ENCODE measurements around the gene CTNNA3. TPM values are rescaled to one million over a fixed set of nuclear protein-coding genes. Genes with fewer than 3 reads are reported as not detected.
"Not testable (repeated sequence)": the region's sequence is repeated elsewhere in the genome, so short reads cannot be mapped to it uniquely, and the experiment has no call there.

The CTNNA3 gene
- total RNA-seq, 2 donors from 2014 or later, result 1.6 TPM; not detected in 1

DNA sequence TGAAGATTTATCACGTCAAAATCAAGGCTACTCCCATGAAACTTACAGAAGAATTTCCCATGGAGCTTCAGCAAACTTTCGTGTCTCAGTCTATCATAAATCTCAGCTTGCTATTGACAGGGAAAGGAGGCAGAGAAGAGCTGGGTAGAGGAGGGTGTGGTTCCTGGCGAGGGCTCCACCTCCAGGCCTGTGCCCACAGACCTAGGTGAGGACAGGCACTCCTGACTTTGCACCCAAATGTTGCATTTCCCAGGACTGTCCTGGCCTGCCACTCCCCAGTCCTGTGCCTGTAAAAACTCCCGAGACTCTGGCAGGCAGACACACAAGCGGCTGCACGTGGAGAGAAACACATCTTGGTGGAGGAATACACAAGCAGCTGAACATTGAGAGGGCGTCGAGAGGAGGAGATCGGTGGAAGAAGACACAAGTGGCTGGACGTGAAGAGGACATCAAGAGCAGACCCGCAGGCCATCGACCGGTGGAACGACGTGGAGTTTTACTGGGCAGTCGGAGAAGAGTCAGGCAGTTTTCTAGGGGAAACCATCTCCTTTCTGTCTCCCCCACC, 145.1 kb downstream of the CTNNA3 start:
- no peak overlapping the region for H3K4me3 Mint-ChIP-seq
- no peaks in the 10 kb centered on the region for H3K36me3 Mint-ChIP-seq (ENCODE audit: low read depth)
- H3K27ac Mint-ChIP-seq, result no peak overlapping the region

GRCh38 chr10:67550046-67550445, 145.9 kb downstream of the CTNNA3 start:
- no peak for ATAC-seq
- Mint-ChIP-seq H3K4me3 (no peak overlapping the region), H3K27ac (no peak overlapping the region), H3K36me3 (ENCODE audit: low read depth) (no peaks in the 10 kb centered on the region), H3K4me1 (peaks cover 2% of the 10 kb centered on the region), H3K27me3 (no peaks in the 10 kb centered on the region)
- DNase-seq, result no peak
- H3K9me3 ChIP-seq (ENCODE audit: control insufficient read depth, low read length, poor library complexity, severe bottlenecking), result no peaks in the 10 kb centered on the region

More for the DNA sequence above, 145.1 kb downstream of the CTNNA3 start:
- DNase-seq, result no peak
- H3K9me3 ChIP-seq (ENCODE audit: control insufficient read depth, low read length, poor library complexity, severe bottlenecking), result no peaks in the 10 kb centered on the region
- ATAC-seq, result no peak
- Mint-ChIP-seq H3K4me1 (peaks cover 2% of the 10 kb centered on the region), H3K27me3 (no peaks in the 10 kb centered on the region)

- H3K27me3 Mint-ChIP-seq, result peaks cover 3% of the 10 kb centered on the region
- H3K36me3 Mint-ChIP-seq (ENCODE audit: low read depth), result no peaks in the 10 kb centered on the region
- H3K9me3 ChIP-seq (ENCODE audit: control insufficient read depth, low read length, poor library complexity, severe bottlenecking), result no peaks in the 10 kb centered on the region
- no peak for DNase-seq
- H3K4me3 Mint-ChIP-seq, result no peak overlapping the region
- peaks cover 2% of the 10 kb centered on the region for H3K4me1 Mint-ChIP-seq
- H3K27ac Mint-ChIP-seq, result no peak overlapping the region
- no peak for ATAC-seq
These were observed 146.6 kb downstream of the CTNNA3 start for GRCh38 chr10:67549390-67549789.

GRCh38 chr10:67541411-67541810, 154.6 kb downstream of the CTNNA3 start:
- no peak overlapping the region for H3K4me3 Mint-ChIP-seq
- ATAC-seq, result no peak
- H3K9me3 ChIP-seq (ENCODE audit: control insufficient read depth, low read length, poor library complexity, severe bottlenecking), result no peaks in the 10 kb centered on the region
- H3K27ac Mint-ChIP-seq, result no peak overlapping the region
- no peaks in the 10 kb centered on the region for H3K4me1 Mint-ChIP-seq
- no peaks in the 10 kb centered on the region for H3K36me3 Mint-ChIP-seq (ENCODE audit: low read depth)
- H3K27me3 Mint-ChIP-seq, result peaks cover 12% of the 10 kb centered on the region
- no peak for DNase-seq

GRCh38 chr10:67539312-67539711, 156.7 kb downstream of the CTNNA3 start:
- no peaks in the 10 kb centered on the region for H3K9me3 ChIP-seq (ENCODE audit: control insufficient read depth, low read length, poor library complexity, severe bottlenecking)
- Mint-ChIP-seq H3K4me1 (peaks cover 4% of the 10 kb centered on the region), H3K27me3 (peaks cover 8% of the 10 kb centered on the region), H3K36me3 (ENCODE audit: low read depth) (no peaks in the 10 kb centered on the region), H3K4me3 (no peak overlapping the region), H3K27ac (no peak overlapping the region)
- no peak for DNase-seq
- ATAC-seq, result no peak

- Mint-ChIP-seq H3K36me3 (ENCODE audit: low read depth) (no peaks in the 10 kb centered on the region), H3K27ac (no peak overlapping the region), H3K4me3 (no peak overlapping the region), H3K27me3 (peaks cover under 1% of the 10 kb centered on the region), H3K4me1 (peaks cover 4% of the 10 kb centered on the region)
- no peaks in the 10 kb centered on the region for H3K9me3 ChIP-seq (ENCODE audit: control insufficient read depth, low read length, poor library complexity, severe bottlenecking)
- ATAC-seq (no peak), DNase-seq (no peak)
These were observed 158.1 kb downstream of the CTNNA3 start for GRCh38 chr10:67537906-67538305.

DNA sequence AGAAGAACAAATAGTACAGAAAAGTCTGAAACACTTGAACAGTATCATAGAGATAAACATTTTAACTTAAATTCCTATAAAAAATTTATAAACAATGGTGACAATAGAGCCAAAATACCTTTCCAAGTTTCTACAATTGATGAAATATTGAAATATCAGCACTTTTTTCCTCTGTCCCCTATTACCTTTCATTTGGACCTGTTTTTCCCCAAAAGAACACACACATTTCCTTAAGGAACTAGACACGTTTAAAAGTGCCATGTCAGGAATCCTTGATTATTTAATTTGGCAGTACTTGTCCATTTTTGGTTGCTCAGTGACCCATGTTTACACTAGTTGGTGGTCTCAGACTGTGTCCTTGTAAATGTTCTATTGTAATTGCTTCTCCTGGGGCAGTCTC, 162.6 kb downstream of the CTNNA3 start:
- H3K4me1 Mint-ChIP-seq, result peaks cover 4% of the 10 kb centered on the region
- peaks cover 27% of the 10 kb centered on the region for H3K27me3 Mint-ChIP-seq
- DNase-seq (no peak), ATAC-seq (no peak)
- no peaks in the 10 kb centered on the region for H3K36me3 Mint-ChIP-seq (ENCODE audit: low read depth)
- no peak overlapping the region for H3K27ac Mint-ChIP-seq
- H3K9me3 ChIP-seq (ENCODE audit: control insufficient read depth, low read length, poor library complexity, severe bottlenecking), result no peaks in the 10 kb centered on the region
- H3K4me3 Mint-ChIP-seq, result no peak overlapping the region

DNA sequence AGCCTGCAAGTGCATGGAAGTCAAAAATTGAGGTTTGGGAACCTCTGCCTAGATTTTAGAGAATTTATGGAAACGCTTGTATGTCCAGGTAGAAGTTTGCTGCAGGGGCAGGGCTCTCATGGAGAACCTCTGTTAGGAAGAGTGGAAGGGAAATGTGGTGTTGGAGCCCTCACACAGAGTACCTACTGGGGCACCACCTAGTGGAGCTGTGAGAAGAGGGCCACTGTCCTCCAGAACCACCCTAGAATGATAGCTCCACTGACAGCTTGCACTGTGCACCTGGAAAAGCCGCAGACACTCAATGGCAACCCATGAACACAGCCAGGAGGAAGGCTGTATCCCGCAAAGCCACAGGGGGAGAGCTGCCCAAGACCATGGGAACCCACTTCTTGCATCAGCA, 165.0 kb downstream of the CTNNA3 start:
- not testable (repeated sequence) for H3K9me3 ChIP-seq (ENCODE audit: control insufficient read depth, low read length, poor library complexity, severe bottlenecking); H3K4me3 Mint-ChIP-seq; H3K27ac Mint-ChIP-seq; H3K36me3 Mint-ChIP-seq (ENCODE audit: low read depth); ATAC-seq; H3K4me1 Mint-ChIP-seq; DNase-seq
- peaks cover 30% of the 10 kb centered on the region for H3K27me3 Mint-ChIP-seq

DNA sequence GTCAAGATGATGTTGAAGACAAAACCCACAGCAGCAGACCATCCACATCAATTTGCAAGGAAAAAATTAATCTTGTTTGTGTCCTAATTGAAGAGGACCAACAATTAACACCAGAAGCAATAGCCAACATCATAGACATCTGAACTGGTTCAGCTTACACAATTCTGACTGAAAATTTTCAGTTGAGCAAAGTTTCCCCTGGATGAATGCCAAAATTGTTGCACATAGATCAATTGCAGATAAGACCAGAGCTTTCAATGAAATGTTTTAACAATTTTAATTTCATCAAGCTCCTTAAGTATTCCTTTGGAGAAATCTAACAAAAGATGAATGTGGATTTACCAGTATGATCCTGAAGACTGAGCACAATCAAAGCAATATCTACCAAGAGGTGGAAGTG, 168.6 kb downstream of the CTNNA3 start:
- no peak overlapping the region for H3K4me3 Mint-ChIP-seq
- DNase-seq, result no peak
- no peak for ATAC-seq
- peaks cover 24% of the 10 kb centered on the region for H3K27me3 Mint-ChIP-seq
- H3K27ac Mint-ChIP-seq, result no peak overlapping the region
- no peaks in the 10 kb centered on the region for H3K36me3 Mint-ChIP-seq (ENCODE audit: low read depth)
- H3K9me3 ChIP-seq (ENCODE audit: control insufficient read depth, low read length, poor library complexity, severe bottlenecking), result no peaks in the 10 kb centered on the region
- peaks cover 5% of the 10 kb centered on the region for H3K4me1 Mint-ChIP-seq

DNA sequence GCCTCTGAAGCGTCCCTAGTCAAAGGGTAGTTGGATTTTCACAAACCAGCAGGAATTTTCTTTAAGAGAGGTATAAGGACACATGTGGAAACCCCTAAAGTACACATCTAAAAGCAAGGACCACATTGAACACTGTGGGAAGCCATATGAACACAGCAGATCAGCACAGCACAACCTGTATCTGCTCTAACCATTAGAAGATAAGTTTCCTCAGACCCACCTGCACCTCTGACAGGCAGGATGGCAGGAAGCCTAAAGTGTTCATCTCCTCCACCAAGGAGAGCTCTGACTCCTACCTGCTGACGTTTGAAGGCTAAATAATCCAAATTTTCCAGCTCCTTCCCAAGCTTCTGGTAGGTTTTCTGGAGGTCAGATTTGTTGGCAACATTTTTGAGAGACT, 174.4 kb downstream of the CTNNA3 start:
- peaks cover 4% of the 10 kb centered on the region for H3K27me3 Mint-ChIP-seq
- DNase-seq (no peak), ATAC-seq (peak; percentile 52)
- peaks cover 18% of the 10 kb centered on the region for H3K4me1 Mint-ChIP-seq
- no peaks in the 10 kb centered on the region for H3K36me3 Mint-ChIP-seq (ENCODE audit: low read depth)
- H3K27ac Mint-ChIP-seq, result peak overlapping the region; percentile 77
- H3K9me3 ChIP-seq (ENCODE audit: control insufficient read depth, low read length, poor library complexity, severe bottlenecking), result no peaks in the 10 kb centered on the region
- peak overlapping the region; percentile 72 for H3K4me3 Mint-ChIP-seq

- DNase-seq, result peak in 1 of 3 donors; percentile 12
- ATAC-seq, result peak; percentile 90
- Mint-ChIP-seq H3K36me3 (ENCODE audit: low read depth) (no peaks in the 10 kb centered on the region), H3K27me3 (peaks cover 7% of the 10 kb centered on the region), H3K27ac (no peak overlapping the region), H3K4me3 (peak overlapping the region; percentile 72), H3K4me1 (peaks cover 22% of the 10 kb centered on the region)
- no peaks in the 10 kb centered on the region for H3K9me3 ChIP-seq (ENCODE audit: control insufficient read depth, low read length, poor library complexity, severe bottlenecking)
These were observed 175.0 kb downstream of the CTNNA3 start for GRCh38 chr10:67520924-67521520.

DNA sequence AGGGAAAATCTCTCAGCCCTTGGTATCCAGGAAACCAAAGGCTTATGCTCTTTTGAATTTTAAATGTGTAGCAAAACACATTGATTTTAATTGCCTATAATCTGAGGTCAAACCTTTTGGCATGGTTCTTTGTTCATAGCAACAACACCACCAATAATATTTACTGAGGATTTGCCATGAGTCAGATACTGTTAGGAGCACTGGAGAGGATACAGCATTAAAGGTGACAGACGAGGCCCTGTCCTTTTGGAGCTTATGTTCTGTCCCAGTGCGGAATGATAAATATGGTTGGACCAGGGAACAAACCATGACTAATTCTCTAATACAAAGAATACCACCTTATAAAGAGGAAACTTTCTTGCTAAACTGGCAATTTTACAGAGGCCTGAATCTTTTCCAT, 176.6 kb downstream of the CTNNA3 start:
- DNase-seq (no peak), ATAC-seq (no peak)
- Mint-ChIP-seq H3K36me3 (ENCODE audit: low read depth) (no peaks in the 10 kb centered on the region), H3K27me3 (peaks cover 7% of the 10 kb centered on the region), H3K4me1 (peaks cover 22% of the 10 kb centered on the region), H3K27ac (no peak overlapping the region), H3K4me3 (no peak overlapping the region)
- H3K9me3 ChIP-seq (ENCODE audit: control insufficient read depth, low read length, poor library complexity, severe bottlenecking), result no peaks in the 10 kb centered on the region

GRCh38 chr10:67518756-67519155, 177.2 kb downstream of the CTNNA3 start:
- ATAC-seq (no peak), DNase-seq (no peak)
- Mint-ChIP-seq H3K27me3 (peaks cover 7% of the 10 kb centered on the region), H3K27ac (no peak overlapping the region), H3K36me3 (ENCODE audit: low read depth) (no peaks in the 10 kb centered on the region), H3K4me3 (no peak overlapping the region), H3K4me1 (peaks cover 22% of the 10 kb centered on the region)
- H3K9me3 ChIP-seq (ENCODE audit: control insufficient read depth, low read length, poor library complexity, severe bottlenecking), result no peaks in the 10 kb centered on the region

DNA sequence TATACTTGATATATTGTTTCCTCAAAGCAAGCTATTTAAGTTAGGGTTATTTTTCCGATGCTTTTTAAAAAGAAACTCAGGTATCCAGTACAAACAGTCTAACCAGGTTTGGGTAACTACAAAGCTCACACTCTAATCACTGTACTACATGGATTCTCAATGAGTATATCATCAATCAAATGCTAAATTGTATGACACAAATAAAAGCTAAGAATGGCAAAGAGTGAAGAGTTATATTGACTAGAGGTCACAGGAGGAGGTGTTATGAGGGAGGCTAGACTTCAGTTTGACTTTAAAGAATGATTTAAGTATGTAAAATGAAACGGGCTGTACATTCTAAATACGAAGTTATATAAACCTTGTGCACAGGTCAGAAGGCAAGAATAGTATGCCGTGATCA, 178.0 kb downstream of the CTNNA3 start:
- H3K27me3 Mint-ChIP-seq, result peaks cover 7% of the 10 kb centered on the region
- DNase-seq, result no peak
- H3K9me3 ChIP-seq (ENCODE audit: control insufficient read depth, low read length, poor library complexity, severe bottlenecking), result no peaks in the 10 kb centered on the region
- no peaks in the 10 kb centered on the region for H3K36me3 Mint-ChIP-seq (ENCODE audit: low read depth)
- ATAC-seq, result no peak
- no peak overlapping the region for H3K4me3 Mint-ChIP-seq
- peaks cover 18% of the 10 kb centered on the region for H3K4me1 Mint-ChIP-seq
- no peak overlapping the region for H3K27ac Mint-ChIP-seq

Measured in T-helper 17 cell (primary cell).